HEK293 (cell line): ENCODE data around the gene KIAA1958.

Source experiments
- CTCF ChIA-PET: fragments of 350-600 bp; formaldehyde crosslinking; extraction: SDS; loops from one replicate; lab custom pipeline; 2021; ENCODE audit warnings: antibody characterized with exemption; lab: Yijun Ruan, JAX
- POLR2A ChIA-PET: fragments of 300-600 bp; formaldehyde crosslinking; extraction: SDS; loops from one replicate; lab custom pipeline; 2020; ENCODE audit warnings: antibody characterized with exemption, inconsistent platforms; lab: Yijun Ruan, JAX
- H3K27ac ChIP-seq: fragments of 200-500 bp; sonication (Bioruptor generic); 2 replicates; pipeline ENCODE4 v1.5.1; 2014; ENCODE audit warnings: low read depth, low read length, control low read depth, inconsistent platforms; ENCODE audit errors: extremely low read depth
- H3K36me3 ChIP-seq, 2 experiments: fragments of 200-500 bp in 1 of 2; sonication (Bioruptor generic) in 1 of 2; 1 replicate in 1 of 2; 2 replicates in 1 of 2; pipeline ENCODE4 v1.5.1; 2014 to 2017; ENCODE audit warnings: inconsistent platforms in 2 of 2, low read length in 2 of 2; ENCODE audit not compliant: control insufficient read depth in 2 of 2, insufficient read depth in 1 of 2
- H3K4me1 ChIP-seq: fragments of 200-500 bp; sonication (Bioruptor generic); 2 replicates; pipeline ENCODE4 v1.5.1; 2014; ENCODE audit warnings: mild to moderate bottlenecking, low read length, inconsistent platforms; ENCODE audit not compliant: control insufficient read depth, insufficient read depth
- H3K4me3 ChIP-seq: 2 replicates; pipeline ENCODE4 v1.5.1; 2011; ENCODE audit warnings: low read depth, mild to moderate bottlenecking, control low read depth, low read length, moderate library complexity
- H3K9me3 ChIP-seq: fragments of 200-500 bp; sonication (Bioruptor generic); 2 replicates; pipeline ENCODE4 v1.5.1; 2014; ENCODE audit warnings: low read depth, low read length, inconsistent platforms; ENCODE audit not compliant: control insufficient read depth, insufficient read depth
- BCL11B ChIP-seq: fragments of 450-650 bp; formaldehyde crosslinking; IDR thresholded peaks from 2 replicates; pipeline ENCODE4 v1.5.1; 2016; ENCODE audit warnings: low read depth, missing biosample characterization, missing genetic modification characterization
- KLF7 ChIP-seq: fragments of 450-650 bp; formaldehyde crosslinking; IDR thresholded peaks from 2 replicates; pipeline ENCODE4 v1.5.1; 2016; ENCODE audit warnings: missing biosample characterization, missing genetic modification characterization, borderline replicate concordance
- MEIS1 ChIP-seq: sonication (generic); formaldehyde crosslinking; IDR thresholded peaks from 2 replicates; pipeline ENCODE4 v1.8.1; 2022; ENCODE audit warnings: missing genetic modification reagents, mild to moderate bottlenecking, borderline replicate concordance
- SCRT1 ChIP-seq: fragments of 450-650 bp; formaldehyde crosslinking; IDR thresholded peaks from 2 replicates; pipeline ENCODE4 v1.5.1; 2016; ENCODE audit warnings: missing biosample characterization, missing genetic modification characterization, borderline replicate concordance
- SP7 ChIP-seq: fragments of 450-650 bp; formaldehyde crosslinking; IDR thresholded peaks from 2 replicates; pipeline ENCODE4 v1.5.1; 2016; ENCODE audit warnings: missing biosample characterization, missing genetic modification characterization
- TSHZ1 ChIP-seq: fragments of 450-650 bp; formaldehyde crosslinking; IDR thresholded peaks from 2 replicates; pipeline ENCODE4 v1.5.1; 2016; ENCODE audit warnings: missing biosample characterization, missing genetic modification characterization, borderline replicate concordance
- YY1 ChIP-seq: fragments of 450-650 bp; formaldehyde crosslinking; IDR thresholded peaks from 2 replicates; pipeline ENCODE4 v1.5.1; 2018; ENCODE audit warnings: missing biosample characterization, missing genetic modification characterization
- ZFP37 ChIP-seq: fragments of 450-650 bp; formaldehyde crosslinking; IDR thresholded peaks from 2 replicates; pipeline ENCODE4 v1.5.1; 2016; ENCODE audit warnings: missing biosample characterization, missing genetic modification characterization
- ZNF18 ChIP-seq: fragments of 450-650 bp; formaldehyde crosslinking; IDR thresholded peaks from 2 replicates; pipeline ENCODE4 v1.5.1; 2016; ENCODE audit warnings: missing biosample characterization, missing genetic modification characterization
- ZNF184 ChIP-seq: fragments of 450-650 bp; IDR thresholded peaks from 2 replicates; pipeline ENCODE4 v1.5.1; 2018; ENCODE audit warnings: missing biosample characterization, mild to moderate bottlenecking, missing genetic modification characterization
- ZNF223 ChIP-seq: fragments of 450-650 bp; formaldehyde crosslinking; IDR thresholded peaks from 2 replicates; pipeline ENCODE4 v1.5.1; 2016; ENCODE audit warnings: missing biosample characterization, missing genetic modification characterization
- ZNF426 ChIP-seq: fragments of 450-650 bp; formaldehyde crosslinking; IDR thresholded peaks from 2 replicates; pipeline ENCODE4 v1.5.1; 2017; ENCODE audit warnings: missing biosample characterization, missing genetic modification characterization, mild to moderate bottlenecking, inconsistent platforms, moderate library complexity
- ZNF530 ChIP-seq: fragments of 450-650 bp; formaldehyde crosslinking; IDR thresholded peaks from 2 replicates; pipeline ENCODE4 v1.5.1; 2016; ENCODE audit warnings: low read depth, missing biosample characterization, missing genetic modification characterization
- ZNF549 ChIP-seq: fragments of 450-650 bp; IDR thresholded peaks from 2 replicates; pipeline ENCODE4 v1.5.1; 2018; ENCODE audit warnings: missing biosample characterization, missing genetic modification characterization, mild to moderate bottlenecking, inconsistent platforms, moderate library complexity
- ZNF792 ChIP-seq: fragments of 450-650 bp; formaldehyde crosslinking; IDR thresholded peaks from 2 replicates; pipeline ENCODE4 v1.5.1; 2016; ENCODE audit warnings: missing biosample characterization, missing genetic modification characterization
- TF ChIP-seq, protein P1 (sequence below): fragments of 450-650 bp; formaldehyde crosslinking; IDR thresholded peaks from 2 replicates; pipeline ENCODE4 v1.5.1; 2017; ENCODE audit warnings: missing biosample characterization, missing genetic modification characterization
- TF ChIP-seq, protein P2 (sequence below): fragments of 450-650 bp; formaldehyde crosslinking; IDR thresholded peaks from 2 replicates; pipeline ENCODE4 v1.5.1; 2017; ENCODE audit warnings: missing biosample characterization, missing genetic modification characterization
- TF ChIP-seq, protein P3 (sequence below): fragments of 450-650 bp; formaldehyde crosslinking; IDR thresholded peaks from 2 replicates; pipeline ENCODE4 v1.5.1; 2016; ENCODE audit warnings: missing biosample characterization, missing genetic modification characterization
- TF ChIP-seq, protein P4 (sequence below): fragments of 450-650 bp; formaldehyde crosslinking; IDR thresholded peaks from 2 replicates; pipeline ENCODE4 v1.5.1; 2016; ENCODE audit warnings: missing biosample characterization, missing genetic modification characterization

Gene KIAA1958

DNA sequence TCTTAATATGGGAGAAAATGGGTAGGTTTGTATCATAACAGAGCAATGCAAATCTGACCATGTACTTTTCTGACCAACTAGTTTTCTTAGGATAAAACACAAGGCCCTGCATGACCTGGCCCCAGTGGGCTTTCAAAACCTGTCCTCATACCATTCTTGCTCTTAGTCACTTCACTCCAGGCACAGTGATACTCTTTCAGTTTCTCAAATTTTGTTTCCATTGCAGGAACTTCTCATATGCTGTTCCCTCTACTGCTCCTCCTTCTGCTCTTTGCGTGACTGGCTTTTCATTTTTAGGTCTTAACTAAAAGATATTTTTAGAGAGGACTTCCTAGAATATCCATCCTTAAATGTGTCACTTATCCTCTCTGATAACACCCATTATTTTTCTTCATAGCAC, 118.9 kb downstream of the KIAA1958 start (continued):
- no peak for TF ChIP-seq MEIS1 (CRISPR knock-in tag)
- TF ChIP-seq ZNF549 (tag by site-specific recombination), result no peak
- TF ChIP-seq ZNF18 (tag by site-specific recombination), result no peak

DNA sequence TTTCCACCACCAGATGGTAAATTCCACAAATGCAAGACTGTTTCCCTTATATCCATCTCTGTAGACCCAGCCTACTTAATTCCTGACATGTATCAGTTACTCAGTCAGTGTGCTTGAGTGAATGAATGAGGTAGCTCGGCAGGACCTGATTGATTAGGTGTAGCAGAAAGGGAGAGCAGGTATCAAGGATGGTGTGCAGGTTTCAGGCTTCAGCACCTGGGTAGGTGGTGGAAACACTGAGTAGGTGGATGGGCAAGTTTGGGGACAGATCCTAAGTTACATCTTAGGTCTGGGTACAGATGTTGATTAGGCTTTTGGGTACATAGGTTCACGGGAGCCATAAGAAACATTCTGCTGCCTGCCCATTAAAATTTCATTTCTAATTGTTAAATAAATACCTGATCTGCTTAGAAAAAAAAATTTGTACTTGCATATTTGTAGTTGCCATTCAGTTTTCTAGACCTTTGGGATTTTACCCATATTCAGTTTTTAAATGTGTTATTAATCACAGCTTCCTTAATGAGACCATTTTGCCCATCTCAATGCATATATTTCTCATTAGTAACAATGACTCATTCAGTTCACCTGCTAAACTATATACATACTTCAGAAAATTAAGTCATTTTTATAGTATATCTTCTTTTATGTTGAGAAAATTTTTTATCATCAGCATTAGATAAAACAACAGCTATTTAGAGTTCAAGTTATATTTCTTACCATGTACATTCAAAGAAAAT, 119.5 kb downstream of the KIAA1958 start:
- POLR2A ChIA-PET, result no interaction called here
- CTCF ChIA-PET, result no interaction called here
- Histone ChIP-seq H3K9me3 (no peaks in the 10 kb centered on the region), H3K4me1 (no peaks in the 10 kb centered on the region), H3K36me3 (no peaks in the 10 kb centered on the region), H3K27ac (no peak overlapping the region), H3K4me3 (no peak overlapping the region)
- TF ChIP-seq, protein P1, sequence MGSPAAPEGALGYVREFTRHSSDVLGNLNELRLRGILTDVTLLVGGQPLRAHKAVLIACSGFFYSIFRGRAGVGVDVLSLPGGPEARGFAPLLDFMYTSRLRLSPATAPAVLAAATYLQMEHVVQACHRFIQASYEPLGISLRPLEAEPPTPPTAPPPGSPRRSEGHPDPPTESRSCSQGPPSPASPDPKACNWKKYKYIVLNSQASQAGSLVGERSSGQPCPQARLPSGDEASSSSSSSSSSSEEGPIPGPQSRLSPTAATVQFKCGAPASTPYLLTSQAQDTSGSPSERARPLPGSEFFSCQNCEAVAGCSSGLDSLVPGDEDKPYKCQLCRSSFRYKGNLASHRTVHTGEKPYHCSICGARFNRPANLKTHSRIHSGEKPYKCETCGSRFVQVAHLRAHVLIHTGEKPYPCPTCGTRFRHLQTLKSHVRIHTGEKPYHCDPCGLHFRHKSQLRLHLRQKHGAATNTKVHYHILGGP (tag by site-specific recombination), result no peak
- TF ChIP-seq SP7 (tag by site-specific recombination) (no peak), YY1 (tag by site-specific recombination) (no peak), ZNF223 (tag by site-specific recombination) (no peak), ZNF792 (no peak), ZFP37 (tag by site-specific recombination) (no peak), SCRT1 (tag by site-specific recombination) (no peak), ZNF530 (tag by site-specific recombination) (no peak), ZNF184 (tag by site-specific recombination) (no peak), TSHZ1 (tag by site-specific recombination) (no peak), BCL11B (tag by site-specific recombination) (no peak), ZNF426 (tag by site-specific recombination) (no peak), KLF7 (tag by site-specific recombination) (no peak)
- TF ChIP-seq, protein P2, sequence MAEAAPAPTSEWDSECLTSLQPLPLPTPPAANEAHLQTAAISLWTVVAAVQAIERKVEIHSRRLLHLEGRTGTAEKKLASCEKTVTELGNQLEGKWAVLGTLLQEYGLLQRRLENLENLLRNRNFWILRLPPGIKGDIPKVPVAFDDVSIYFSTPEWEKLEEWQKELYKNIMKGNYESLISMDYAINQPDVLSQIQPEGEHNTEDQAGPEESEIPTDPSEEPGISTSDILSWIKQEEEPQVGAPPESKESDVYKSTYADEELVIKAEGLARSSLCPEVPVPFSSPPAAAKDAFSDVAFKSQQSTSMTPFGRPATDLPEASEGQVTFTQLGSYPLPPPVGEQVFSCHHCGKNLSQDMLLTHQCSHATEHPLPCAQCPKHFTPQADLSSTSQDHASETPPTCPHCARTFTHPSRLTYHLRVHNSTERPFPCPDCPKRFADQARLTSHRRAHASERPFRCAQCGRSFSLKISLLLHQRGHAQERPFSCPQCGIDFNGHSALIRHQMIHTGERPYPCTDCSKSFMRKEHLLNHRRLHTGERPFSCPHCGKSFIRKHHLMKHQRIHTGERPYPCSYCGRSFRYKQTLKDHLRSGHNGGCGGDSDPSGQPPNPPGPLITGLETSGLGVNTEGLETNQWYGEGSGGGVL (tag by site-specific recombination), result no peak
- TF ChIP-seq, protein P3, sequence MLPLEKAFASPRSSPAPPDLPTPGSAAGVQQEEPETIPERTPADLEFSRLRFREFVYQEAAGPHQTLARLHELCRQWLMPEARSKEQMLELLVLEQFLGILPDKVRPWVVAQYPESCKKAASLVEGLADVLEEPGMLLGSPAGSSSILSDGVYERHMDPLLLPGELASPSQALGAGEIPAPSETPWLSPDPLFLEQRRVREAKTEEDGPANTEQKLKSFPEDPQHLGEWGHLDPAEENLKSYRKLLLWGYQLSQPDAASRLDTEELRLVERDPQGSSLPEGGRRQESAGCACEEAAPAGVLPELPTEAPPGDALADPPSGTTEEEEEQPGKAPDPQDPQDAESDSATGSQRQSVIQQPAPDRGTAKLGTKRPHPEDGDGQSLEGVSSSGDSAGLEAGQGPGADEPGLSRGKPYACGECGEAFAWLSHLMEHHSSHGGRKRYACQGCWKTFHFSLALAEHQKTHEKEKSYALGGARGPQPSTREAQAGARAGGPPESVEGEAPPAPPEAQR, result no peak
- TF ChIP-seq, protein P4, sequence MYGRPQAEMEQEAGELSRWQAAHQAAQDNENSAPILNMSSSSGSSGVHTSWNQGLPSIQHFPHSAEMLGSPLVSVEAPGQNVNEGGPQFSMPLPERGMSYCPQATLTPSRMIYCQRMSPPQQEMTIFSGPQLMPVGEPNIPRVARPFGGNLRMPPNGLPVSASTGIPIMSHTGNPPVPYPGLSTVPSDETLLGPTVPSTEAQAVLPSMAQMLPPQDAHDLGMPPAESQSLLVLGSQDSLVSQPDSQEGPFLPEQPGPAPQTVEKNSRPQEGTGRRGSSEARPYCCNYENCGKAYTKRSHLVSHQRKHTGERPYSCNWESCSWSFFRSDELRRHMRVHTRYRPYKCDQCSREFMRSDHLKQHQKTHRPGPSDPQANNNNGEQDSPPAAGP, result no peak
